ENCODE results near the gene CTAG1A.
"Not testable (repeated sequence)": the region's sequence is repeated elsewhere in the genome, so short reads cannot be mapped to it uniquely, and the experiment has no call there.

The CTAG1A gene

GRCh38 chrX:154613586-154613985 lies 28.7 kb downstream of the CTAG1A start:
- H3K4me1 ChIP-seq (ENCODE audit: control insufficient read depth in 1 of 2, insufficient read depth in 1 of 2, low read depth in 1 of 2, low read length in 1 of 2); H3K4me3 ChIP-seq (ENCODE audit: low read depth in 1 of 2, low read length in 1 of 2); H3K27ac ChIP-seq; H3K36me3 ChIP-seq; H3K27me3 ChIP-seq; H3K9me3 ChIP-seq: not testable (repeated sequence)

DNA sequence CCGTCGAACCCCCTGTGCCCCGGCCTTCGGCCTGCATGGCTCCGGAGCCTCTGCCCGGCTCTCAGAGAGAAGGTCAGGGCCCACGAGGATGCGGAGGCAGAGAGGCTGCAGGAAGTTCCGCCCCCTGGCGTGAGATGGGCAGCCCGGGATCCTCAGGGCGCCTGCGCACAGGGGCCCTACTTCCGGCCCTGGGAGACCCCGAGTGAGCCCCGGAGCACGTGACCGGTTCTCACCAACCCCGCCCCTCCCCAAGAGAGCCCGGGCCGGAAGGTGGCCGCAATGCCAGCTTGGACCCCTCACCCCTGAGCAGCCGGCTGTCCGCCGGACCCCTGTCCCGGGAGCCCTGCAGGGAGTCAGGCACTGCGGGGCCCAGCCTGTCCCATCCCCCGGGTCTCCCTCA lies 34.2 kb downstream of the CTAG1A start, which contains the start of gene CTAG1B:
Gene CTAG1B, minus strand, starts transcription at position 101 of the 400 bp plus-strand sequence. Its CDS starts 64 bp downstream, at position 37.
- not testable (repeated sequence) for H3K36me3 ChIP-seq; H3K27me3 ChIP-seq; H3K9me3 ChIP-seq; H3K4me3 ChIP-seq (ENCODE audit: low read depth in 1 of 2, low read length in 1 of 2); H3K4me1 ChIP-seq (ENCODE audit: control insufficient read depth in 1 of 2, insufficient read depth in 1 of 2, low read depth in 1 of 2, low read length in 1 of 2); H3K27ac ChIP-seq

GRCh38 chrX:154620767-154621414 lies 36.0 kb downstream of the CTAG1A start:
- not testable (repeated sequence) for H3K9me3 ChIP-seq; H3K36me3 ChIP-seq; H3K27me3 ChIP-seq; H3K4me1 ChIP-seq (ENCODE audit: control insufficient read depth in 1 of 2, insufficient read depth in 1 of 2, low read depth in 1 of 2, low read length in 1 of 2); H3K4me3 ChIP-seq (ENCODE audit: low read depth in 1 of 2, low read length in 1 of 2); H3K27ac ChIP-seq

- not testable (repeated sequence) for H3K27ac ChIP-seq; H3K4me3 ChIP-seq (ENCODE audit: low read depth in 1 of 2, low read length in 1 of 2); H3K36me3 ChIP-seq; H3K27me3 ChIP-seq; H3K4me1 ChIP-seq (ENCODE audit: control insufficient read depth in 1 of 2, insufficient read depth in 1 of 2, low read depth in 1 of 2, low read length in 1 of 2); H3K9me3 ChIP-seq
Observed at GRCh38 chrX:154628960-154629359, 44.0 kb downstream of the CTAG1A start.

- H3K27me3 ChIP-seq; H3K4me3 ChIP-seq (ENCODE audit: low read depth in 1 of 2, low read length in 1 of 2); H3K9me3 ChIP-seq; H3K27ac ChIP-seq; H3K36me3 ChIP-seq; H3K4me1 ChIP-seq (ENCODE audit: control insufficient read depth in 1 of 2, insufficient read depth in 1 of 2, low read depth in 1 of 2, low read length in 1 of 2): not testable (repeated sequence)
Observed at GRCh38 chrX:154630949-154631348, 46.0 kb downstream of the CTAG1A start.

DNA sequence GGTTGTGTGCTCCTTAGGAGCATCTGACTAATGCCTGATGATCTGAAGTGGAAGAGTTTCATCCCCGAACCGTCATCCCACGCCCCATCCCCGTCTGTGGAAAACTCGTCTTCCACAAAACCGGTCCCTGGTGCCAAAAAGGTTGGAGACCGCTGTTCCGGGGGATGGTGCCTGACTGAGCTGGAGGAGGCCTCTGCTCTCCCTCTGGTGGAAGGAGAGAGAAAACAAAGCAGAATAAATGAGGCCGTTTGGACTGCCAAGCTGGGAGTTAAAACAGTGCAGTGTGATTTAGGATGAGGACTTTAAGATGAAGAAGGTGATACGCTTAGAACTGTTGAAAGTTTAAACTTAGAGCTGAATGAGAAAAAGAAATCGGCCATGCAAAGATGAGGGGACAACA lies 48.7 kb downstream of the CTAG1A start:
- H3K36me3 ChIP-seq; H3K9me3 ChIP-seq; H3K4me1 ChIP-seq (ENCODE audit: control insufficient read depth in 1 of 2, insufficient read depth in 1 of 2, low read depth in 1 of 2, low read length in 1 of 2); H3K27ac ChIP-seq; H3K27me3 ChIP-seq; H3K4me3 ChIP-seq (ENCODE audit: low read depth in 1 of 2, low read length in 1 of 2): not testable (repeated sequence)

All from neutrophil (primary cell).